Prostate gland (tissue), 2 donors: Measurements from ENCODE around the gene ADGRG7.

Experiments used
- CTCF ChIP-seq, 4 experiments: fragments of 200-600 bp in 2 of 4; fragments of 450-650 bp in 2 of 4; sonication (generic) in 2 of 4; IDR thresholded peaks; 1 replicate in 3 of 4; 2 replicates in 1 of 4; pipeline ENCODE4 v1.5.1; 2016 to 2019; ENCODE audit warnings: antibody characterized with exemption in 4 of 4, mild to moderate bottlenecking in 2 of 4, moderate library complexity in 2 of 4
- POLR2AphosphoS5 ChIP-seq: sonication (generic); formaldehyde crosslinking; IDR thresholded peaks from one replicate; pipeline ENCODE4 v1.6.1; 2017; ENCODE audit warnings: antibody characterized with exemption

DNA sequence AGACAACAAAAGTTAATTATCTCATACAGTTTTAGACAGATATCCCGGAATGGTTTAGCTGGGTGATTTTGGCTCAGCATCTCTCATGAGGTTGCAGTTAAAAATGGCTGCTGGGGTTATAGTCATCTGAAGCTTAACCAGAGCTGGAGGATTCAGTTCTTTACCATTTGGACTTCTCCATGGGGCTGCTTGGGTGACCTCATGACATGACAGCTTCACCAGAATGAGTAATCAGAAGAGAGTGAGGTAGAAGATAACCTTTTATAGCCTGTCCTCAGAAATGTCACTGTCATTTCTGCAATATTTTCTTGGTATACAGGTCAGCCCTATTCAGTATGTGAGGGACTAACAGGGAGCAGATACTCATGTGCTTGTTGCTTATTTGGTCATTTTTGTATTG is 130.8 kb downstream of the ADGRG7 start:
- TF ChIP-seq CTCF (IDR thresholded peaks at IDR 0.05) (no peak), POLR2AphosphoS5 (no peak)
